Bronchial epithelial cell (primary cell): Measurements from ENCODE around the gene SF1. TPM values are rescaled to one million over a fixed set of nuclear protein-coding genes. Genes with fewer than 3 reads are reported as not detected.

ENCODE experiments used
- DNase-seq: peaks from one replicate; pipeline ENCODE4 v3.0.0-alpha.2; 2010; ENCODE audit warnings: low read depth
- FAIRE-seq: peaks from 2 replicates; lab custom pipeline; 2011; peaks lifted over from hg19 to GRCh38; lab: Jason Lieb, UNC
- H3K27me3 ChIP-seq: 2 replicates; pipeline ENCODE4 v1.5.1; 2011; ENCODE audit warnings: low read length; ENCODE audit not compliant: control insufficient read depth, insufficient read depth
- H3K36me3 ChIP-seq: 2 replicates; pipeline ENCODE4 v1.5.1; 2011; ENCODE audit warnings: low read length; ENCODE audit not compliant: control insufficient read depth, insufficient read depth
- H3K4me3 ChIP-seq: 2 replicates; pipeline ENCODE4 v1.5.1; 2011; ENCODE audit warnings: mild to moderate bottlenecking, low read depth, low read length, control low read depth
- CTCF ChIP-seq: IDR thresholded peaks from 2 replicates; pipeline ENCODE4 v1.5.1; 2011; ENCODE audit warnings: mild to moderate bottlenecking, moderate library complexity, low read length, control low read depth, inconsistent platforms; ENCODE audit not compliant: insufficient read depth, severe bottlenecking
- total RNA-seq: library from RNA; depleted of rRNA; stranded (reverse); fragments of >200 nt; gene quantifications from 2 replicates; pipeline ENCODE4 v1.2.1, GENCODE V29; 2014

The SF1 gene
- total RNA-seq, 1 donor from 2014 or later = 44.5 TPM

DNA sequence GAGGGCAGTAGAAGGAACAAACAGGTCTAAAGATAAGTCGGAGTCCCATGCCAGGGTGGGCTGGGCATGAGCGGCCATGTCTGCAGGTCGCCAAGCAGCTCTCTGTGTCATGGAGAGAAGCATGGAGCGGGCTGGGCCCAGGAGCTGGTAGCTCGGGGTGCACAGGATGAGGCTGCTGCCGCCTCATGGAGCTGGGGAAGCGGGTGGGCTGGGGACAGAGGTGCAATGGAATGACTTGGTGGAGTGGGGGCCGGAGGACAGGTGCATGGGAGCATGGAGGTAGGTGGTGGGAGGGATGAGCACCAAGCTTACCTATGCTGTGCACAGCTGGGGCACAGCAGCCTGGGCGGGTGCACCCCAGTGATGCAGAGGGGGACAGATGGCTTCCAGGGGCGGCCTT is 58.9 kb downstream of the SF1 start:
- Histone ChIP-seq H3K27me3 (peaks cover 32% of the 10 kb centered on the region), H3K36me3 (no peaks in the 10 kb centered on the region), H3K4me3 (no peak overlapping the region)
- FAIRE-seq = no peak
- DNase-seq = no peak
- no peak for TF ChIP-seq CTCF

GRCh38 chr11:64718780-64719124 is 59.6 kb downstream of the SF1 start:
- Histone ChIP-seq H3K36me3 (no peaks in the 10 kb centered on the region), H3K4me3 (no peak overlapping the region), H3K27me3 (peaks cover 38% of the 10 kb centered on the region)
- no peak for DNase-seq
- no peak for TF ChIP-seq CTCF
- no peak for FAIRE-seq

- DNase-seq (no peak), FAIRE-seq (no peak)
- TF ChIP-seq CTCF = no peak
- no peaks in the 10 kb centered on the region for H3K36me3 ChIP-seq
- H3K4me3 ChIP-seq = no peak overlapping the region
- peaks cover 39% of the 10 kb centered on the region for H3K27me3 ChIP-seq
Observed at GRCh38 chr11:64718084-64718779, 60.1 kb downstream of the SF1 start.

GRCh38 chr11:64717268-64717578 is 61.1 kb downstream of the SF1 start:
- Histone ChIP-seq H3K4me3 (no peak overlapping the region), H3K27me3 (peaks cover 41% of the 10 kb centered on the region), H3K36me3 (no peaks in the 10 kb centered on the region)
- no peak for TF ChIP-seq CTCF
- DNase-seq (no peak), FAIRE-seq (no peak)

DNA sequence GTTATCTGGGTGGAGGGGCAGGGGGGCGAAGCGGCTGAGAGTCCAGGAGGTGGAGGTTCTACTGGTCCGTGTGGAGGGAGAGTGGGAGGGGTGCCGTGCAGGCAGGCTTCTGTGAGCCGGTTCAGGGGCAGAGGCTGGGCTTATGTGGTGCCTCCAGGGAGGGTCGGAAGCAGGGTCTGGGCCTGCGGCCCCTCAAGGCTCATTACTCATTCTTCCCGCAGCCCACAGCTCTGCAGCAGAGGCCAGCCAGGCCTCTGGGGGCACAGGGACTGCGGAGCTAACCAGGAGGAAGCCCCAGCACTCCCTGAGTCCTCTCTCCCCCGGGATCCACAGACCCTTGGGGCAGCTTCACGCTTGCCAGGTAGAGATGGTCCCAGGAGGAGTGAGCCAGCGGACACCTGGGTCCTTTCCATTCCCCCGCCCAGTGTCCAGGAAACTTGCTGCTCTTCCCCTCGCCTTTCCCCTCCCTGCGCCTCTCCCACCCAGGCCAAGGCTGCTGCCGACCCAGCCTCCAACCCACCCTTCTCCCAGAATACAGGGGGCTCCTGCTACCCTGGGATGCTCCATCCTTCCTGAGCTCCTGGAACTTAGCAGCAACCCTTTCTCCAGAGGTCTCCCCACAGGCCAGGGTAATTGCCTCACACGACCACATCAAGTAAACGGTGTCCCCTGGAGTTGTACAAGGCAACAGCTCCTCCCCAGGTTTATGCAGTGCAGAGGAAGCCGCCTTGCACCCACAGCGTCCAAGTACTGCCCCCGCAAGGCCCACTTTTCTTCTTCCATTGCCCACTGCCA is 61.7 kb downstream of the SF1 start:
- FAIRE-seq (no peak), DNase-seq (no peak)
- Histone ChIP-seq H3K36me3 (no peaks in the 10 kb centered on the region), H3K27me3 (peaks cover 43% of the 10 kb centered on the region), H3K4me3 (no peak overlapping the region)
- no peak for TF ChIP-seq CTCF
